Measurements from ENCODE around the gene ANAPC15. TPM values are rescaled to one million over a fixed set of nuclear protein-coding genes. Genes with fewer than 3 reads are reported as not detected.

The ANAPC15 gene
- total RNA-seq, 1 donor from 2014 or later = 36.5 TPM

GRCh38 chr11:72123117-72123653 is 10.7 kb upstream of the ANAPC15 start:
- no peak for TF ChIP-seq CTCF (IDR thresholded peaks at IDR 0.05; ENCODE audit: unreplicated experiment)
- Mint-ChIP-seq H3K4me1 (ENCODE audit: unreplicated experiment) (no peaks in the 10 kb centered on the region), H3K36me3 (ENCODE audit: low read depth, unreplicated experiment) (peaks cover 7% of the 10 kb centered on the region), H3K9me3 (ENCODE audit: unreplicated experiment) (peaks cover 7% of the 10 kb centered on the region), H3K4me3 (ENCODE audit: unreplicated experiment) (no peak overlapping the region), H3K27ac (ENCODE audit: unreplicated experiment) (no peak overlapping the region), H3K27me3 (ENCODE audit: unreplicated experiment) (peaks cover 2% of the 10 kb centered on the region)
- no peak for DNase-seq (ENCODE audit: low spot score)

- H3K9me3 Mint-ChIP-seq (ENCODE audit: unreplicated experiment) = peaks cover 7% of the 10 kb centered on the region
- TF ChIP-seq CTCF (IDR thresholded peaks at IDR 0.05; ENCODE audit: unreplicated experiment) = no peak
- no peak overlapping the region for H3K27ac Mint-ChIP-seq (ENCODE audit: unreplicated experiment)
- H3K4me1 Mint-ChIP-seq (ENCODE audit: unreplicated experiment) = no peaks in the 10 kb centered on the region
- DNase-seq (ENCODE audit: low spot score) = no peak
- no peak overlapping the region for H3K4me3 Mint-ChIP-seq (ENCODE audit: unreplicated experiment)
- peaks cover 2% of the 10 kb centered on the region for H3K27me3 Mint-ChIP-seq (ENCODE audit: unreplicated experiment)
- peaks cover 7% of the 10 kb centered on the region for H3K36me3 Mint-ChIP-seq (ENCODE audit: low read depth, unreplicated experiment)
Measured at GRCh38 chr11:72122607-72123006, 10.1 kb upstream of the ANAPC15 start.

- DNase-seq (ENCODE audit: low spot score) = no peak
- H3K36me3 Mint-ChIP-seq (ENCODE audit: low read depth, unreplicated experiment) = peaks cover 7% of the 10 kb centered on the region
- H3K4me1 Mint-ChIP-seq (ENCODE audit: unreplicated experiment) = no peaks in the 10 kb centered on the region
- peaks cover 2% of the 10 kb centered on the region for H3K27me3 Mint-ChIP-seq (ENCODE audit: unreplicated experiment)
- peaks cover 7% of the 10 kb centered on the region for H3K9me3 Mint-ChIP-seq (ENCODE audit: unreplicated experiment)
- no peak overlapping the region for H3K27ac Mint-ChIP-seq (ENCODE audit: unreplicated experiment)
- H3K4me3 Mint-ChIP-seq (ENCODE audit: unreplicated experiment) = no peak overlapping the region
- no peak for TF ChIP-seq CTCF (IDR thresholded peaks at IDR 0.05; ENCODE audit: unreplicated experiment)
Measured at GRCh38 chr11:72120930-72121329, 8.4 kb upstream of the ANAPC15 start.

GRCh38 chr11:72119198-72119597 is 6.7 kb upstream of the ANAPC15 start:
- Mint-ChIP-seq H3K27me3 (ENCODE audit: unreplicated experiment) (peaks cover 6% of the 10 kb centered on the region), H3K27ac (ENCODE audit: unreplicated experiment) (no peak overlapping the region)
- TF ChIP-seq CTCF (IDR thresholded peaks at IDR 0.05; ENCODE audit: unreplicated experiment) = no peak

GRCh38 chr11:72116019-72116755 is 3.7 kb upstream of the ANAPC15 start:
- DNase-seq (ENCODE audit: low spot score) = no peak
- Mint-ChIP-seq H3K4me3 (ENCODE audit: unreplicated experiment) (peak overlapping the region; percentile 3), H3K9me3 (ENCODE audit: unreplicated experiment) (no peaks in the 10 kb centered on the region), H3K4me1 (ENCODE audit: unreplicated experiment) (peaks cover 7% of the 10 kb centered on the region), H3K27ac (ENCODE audit: unreplicated experiment) (peak overlapping the region; percentile 7), H3K36me3 (ENCODE audit: low read depth, unreplicated experiment) (peaks cover 4% of the 10 kb centered on the region), H3K27me3 (ENCODE audit: unreplicated experiment) (peaks cover 17% of the 10 kb centered on the region)
- no peak for TF ChIP-seq CTCF (IDR thresholded peaks at IDR 0.05; ENCODE audit: unreplicated experiment)

More at GRCh38 chr11:72119198-72119597, 6.7 kb upstream of the ANAPC15 start:
- H3K36me3 Mint-ChIP-seq (ENCODE audit: low read depth, unreplicated experiment) = peaks cover under 1% of the 10 kb centered on the region
- H3K9me3 Mint-ChIP-seq (ENCODE audit: unreplicated experiment) = peaks cover under 1% of the 10 kb centered on the region
- H3K4me1 Mint-ChIP-seq (ENCODE audit: unreplicated experiment) = no peaks in the 10 kb centered on the region
- H3K4me3 Mint-ChIP-seq (ENCODE audit: unreplicated experiment) = no peak overlapping the region
- DNase-seq (ENCODE audit: low spot score) = no peak
